ENCODE results near the gene STX8.
"Not testable (repeated sequence)": the region's sequence is repeated elsewhere in the genome, so short reads cannot be mapped to it uniquely, and the experiment has no call there.

The STX8 gene

GRCh38 chr17:9383826-9384225, 191.8 kb downstream of the STX8 start:
- H3K36me3 Mint-ChIP-seq (ENCODE audit: low read depth): no peaks in the 10 kb centered on the region
- H3K4me1 Mint-ChIP-seq: peaks cover 2% of the 10 kb centered on the region
- H3K27me3 Mint-ChIP-seq (ENCODE audit: low read depth): no peaks in the 10 kb centered on the region
- TF ChIP-seq CTCF (IDR thresholded peaks at IDR 0.05; ENCODE audit: unreplicated experiment in 3 of 3): no peak
- H3K4me3 Mint-ChIP-seq: no peak overlapping the region
- no peak overlapping the region for H3K27ac Mint-ChIP-seq
- H3K9me3 Mint-ChIP-seq: no peaks in the 10 kb centered on the region

GRCh38 chr17:9382626-9383025, 193.0 kb downstream of the STX8 start:
- Mint-ChIP-seq H3K27ac (no peak overlapping the region), H3K36me3 (ENCODE audit: low read depth) (peaks cover 10% of the 10 kb centered on the region), H3K4me3 (no peak overlapping the region), H3K9me3 (no peaks in the 10 kb centered on the region), H3K4me1 (no peaks in the 10 kb centered on the region), H3K27me3 (ENCODE audit: low read depth) (no peaks in the 10 kb centered on the region)
- no peak for TF ChIP-seq CTCF (IDR thresholded peaks at IDR 0.05; ENCODE audit: unreplicated experiment in 3 of 3)

- H3K4me1 Mint-ChIP-seq: no peaks in the 10 kb centered on the region
- no peaks in the 10 kb centered on the region for H3K9me3 Mint-ChIP-seq
- H3K4me3 Mint-ChIP-seq: no peak overlapping the region
- H3K36me3 Mint-ChIP-seq (ENCODE audit: low read depth): peaks cover 20% of the 10 kb centered on the region
- no peak for TF ChIP-seq CTCF (IDR thresholded peaks at IDR 0.05; ENCODE audit: unreplicated experiment in 3 of 3)
- no peak overlapping the region for H3K27ac Mint-ChIP-seq
- H3K27me3 Mint-ChIP-seq (ENCODE audit: low read depth): no peaks in the 10 kb centered on the region
These were observed 194.6 kb downstream of the STX8 start for GRCh38 chr17:9381068-9381467.

- no peaks in the 10 kb centered on the region for H3K9me3 Mint-ChIP-seq
- no peaks in the 10 kb centered on the region for H3K27me3 Mint-ChIP-seq (ENCODE audit: low read depth)
- no peaks in the 10 kb centered on the region for H3K4me1 Mint-ChIP-seq
These were observed 195.3 kb downstream of the STX8 start for GRCh38 chr17:9380361-9380760.

GRCh38 chr17:9376177-9376576, 199.4 kb downstream of the STX8 start:
- not testable (repeated sequence) for H3K27me3 Mint-ChIP-seq (ENCODE audit: low read depth); H3K4me1 Mint-ChIP-seq; H3K27ac Mint-ChIP-seq; H3K4me3 Mint-ChIP-seq; H3K9me3 Mint-ChIP-seq
- peaks cover 25% of the 10 kb centered on the region for H3K36me3 Mint-ChIP-seq (ENCODE audit: low read depth)

More at GRCh38 chr17:9380361-9380760, 195.3 kb downstream of the STX8 start:
- no peak for TF ChIP-seq CTCF (IDR thresholded peaks at IDR 0.05; ENCODE audit: unreplicated experiment in 3 of 3)
- no peak overlapping the region for H3K4me3 Mint-ChIP-seq
- H3K27ac Mint-ChIP-seq: no peak overlapping the region
- H3K36me3 Mint-ChIP-seq (ENCODE audit: low read depth): peaks cover 25% of the 10 kb centered on the region

- no peak for TF ChIP-seq CTCF (IDR thresholded peaks at IDR 0.05; ENCODE audit: unreplicated experiment in 3 of 3)
- Mint-ChIP-seq H3K4me3 (no peak overlapping the region), H3K9me3 (no peaks in the 10 kb centered on the region), H3K27me3 (ENCODE audit: low read depth) (no peaks in the 10 kb centered on the region), H3K4me1 (peaks cover 38% of the 10 kb centered on the region), H3K27ac (peak overlapping the region in 2 of 3 experiments; percentile 20 to 33), H3K36me3 (ENCODE audit: low read depth) (peaks cover 4% of the 10 kb centered on the region)
These were observed 204.6 kb downstream of the STX8 start for GRCh38 chr17:9371019-9371418.

Data from nephron (organoid).